ENCODE measurements around the gene BCAS3. TPM values are rescaled to one million over a fixed set of nuclear protein-coding genes. Genes with fewer than 3 reads are reported as not detected.

The BCAS3 gene
- total RNA-seq, 1 donor from 2014 or later, result 38.1 TPM

GRCh38 chr17:61363601-61364462, 686.2 kb downstream of the BCAS3 start:
- H3K9me3 Mint-ChIP-seq (ENCODE audit: unreplicated experiment), result no peaks in the 10 kb centered on the region
- no peak overlapping the region for H3K4me3 Mint-ChIP-seq (ENCODE audit: unreplicated experiment)
- peaks cover 1% of the 10 kb centered on the region for H3K27me3 Mint-ChIP-seq (ENCODE audit: unreplicated experiment)
- TF ChIP-seq CTCF (IDR thresholded peaks at IDR 0.05; ENCODE audit: unreplicated experiment), result no peak
- no peak overlapping the region for H3K27ac Mint-ChIP-seq (ENCODE audit: unreplicated experiment)
- no peaks in the 10 kb centered on the region for H3K4me1 Mint-ChIP-seq (ENCODE audit: unreplicated experiment)
- H3K36me3 Mint-ChIP-seq (ENCODE audit: low read depth, unreplicated experiment), result no peaks in the 10 kb centered on the region
- no peak for DNase-seq (ENCODE audit: low spot score)

GRCh38 chr17:61364463-61364846, 686.8 kb downstream of the BCAS3 start:
- Mint-ChIP-seq H3K27me3 (ENCODE audit: unreplicated experiment) (peaks cover 1% of the 10 kb centered on the region), H3K4me3 (ENCODE audit: unreplicated experiment) (no peak overlapping the region), H3K9me3 (ENCODE audit: unreplicated experiment) (no peaks in the 10 kb centered on the region), H3K27ac (ENCODE audit: unreplicated experiment) (no peak overlapping the region), H3K4me1 (ENCODE audit: unreplicated experiment) (no peaks in the 10 kb centered on the region), H3K36me3 (ENCODE audit: low read depth, unreplicated experiment) (peaks cover 2% of the 10 kb centered on the region)
- TF ChIP-seq CTCF (IDR thresholded peaks at IDR 0.05; ENCODE audit: unreplicated experiment), result no peak
- DNase-seq (ENCODE audit: low spot score), result no peak

GRCh38 chr17:61366076-61366714, 688.5 kb downstream of the BCAS3 start:
- TF ChIP-seq CTCF (IDR thresholded peaks at IDR 0.05; ENCODE audit: unreplicated experiment), result no peak
- Mint-ChIP-seq H3K4me3 (ENCODE audit: unreplicated experiment) (no peak overlapping the region), H3K9me3 (ENCODE audit: unreplicated experiment) (no peaks in the 10 kb centered on the region), H3K36me3 (ENCODE audit: low read depth, unreplicated experiment) (peaks cover 4% of the 10 kb centered on the region), H3K27ac (ENCODE audit: unreplicated experiment) (no peak overlapping the region), H3K27me3 (ENCODE audit: unreplicated experiment) (peaks cover 1% of the 10 kb centered on the region), H3K4me1 (ENCODE audit: unreplicated experiment) (no peaks in the 10 kb centered on the region)
- DNase-seq (ENCODE audit: low spot score), result no peak

GRCh38 chr17:61366715-61367413, 689.2 kb downstream of the BCAS3 start:
- Mint-ChIP-seq H3K4me3 (ENCODE audit: unreplicated experiment) (no peak overlapping the region), H3K27me3 (ENCODE audit: unreplicated experiment) (peaks cover 1% of the 10 kb centered on the region), H3K4me1 (ENCODE audit: unreplicated experiment) (no peaks in the 10 kb centered on the region), H3K36me3 (ENCODE audit: low read depth, unreplicated experiment) (peaks cover 4% of the 10 kb centered on the region), H3K27ac (ENCODE audit: unreplicated experiment) (no peak overlapping the region), H3K9me3 (ENCODE audit: unreplicated experiment) (no peaks in the 10 kb centered on the region)
- no peak for TF ChIP-seq CTCF (IDR thresholded peaks at IDR 0.05; ENCODE audit: unreplicated experiment)
- DNase-seq (ENCODE audit: low spot score), result no peak
